Astrocyte of the cerebellum (primary cell): ENCODE results near the gene RBM15.
A peak's percentile ranks its signal among the peaks of the same experiment; 100 is the strongest.

Experiments used
- DNase-seq: peaks from one replicate; pipeline ENCODE4 v3.0.0-alpha.2; 2011; ENCODE audit warnings: low read depth
- H3K4me3 ChIP-seq: 2 replicates; pipeline ENCODE4 v1.5.1; 2011; ENCODE audit warnings: mild to moderate bottlenecking, low read depth, low read length, moderate library complexity
- in situ Hi-C: cut with HindIII; loops from 2 replicates; pipeline ENCODE4 v1.10.0; 2017; ENCODE audit warnings: low sequenced_read_pairs
- TF ChIP-seq, protein P1 (sequence below): IDR thresholded peaks from 2 replicates; pipeline ENCODE4 v1.5.1; 2012; ENCODE audit warnings: low read length, low read depth, moderate library complexity, mild to moderate bottlenecking; ENCODE audit errors: missing control alignments

The RBM15 gene

DNA sequence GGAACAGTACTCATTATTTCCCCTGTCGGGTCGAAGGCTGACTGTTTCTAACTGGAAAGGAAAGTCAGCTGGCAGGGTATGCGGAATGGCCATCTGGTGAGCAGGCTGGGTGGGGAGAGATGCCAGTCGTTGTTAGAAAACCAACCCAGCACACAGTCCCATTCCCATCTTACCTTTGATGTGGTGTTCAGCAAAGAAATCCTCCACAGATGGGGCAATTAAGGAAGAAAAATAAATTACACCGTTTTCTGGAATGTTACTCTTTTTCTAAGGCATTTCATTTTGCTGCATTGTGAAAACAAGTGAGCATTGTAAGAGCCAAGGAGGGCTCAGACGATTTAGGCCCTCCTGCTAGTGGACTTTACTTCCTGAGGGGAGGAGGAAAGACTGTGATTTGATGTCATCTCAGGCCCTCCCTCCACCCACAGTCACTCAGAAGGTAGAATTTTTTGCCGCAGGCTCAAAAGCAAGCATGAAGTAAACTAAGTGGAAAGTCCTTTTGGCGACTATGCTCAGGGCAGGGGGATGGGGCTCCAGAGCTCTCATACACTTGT lies 51.6 kb downstream of the RBM15 start, which contains the start of gene SLC16A4:
Gene SLC16A4, minus strand, starts transcription at position 335 of the 554 bp plus-strand sequence. CDS start 1,703 bp downstream, outside the sequence.
- DNase-seq = peak; percentile 64
- TF ChIP-seq, protein P1, sequence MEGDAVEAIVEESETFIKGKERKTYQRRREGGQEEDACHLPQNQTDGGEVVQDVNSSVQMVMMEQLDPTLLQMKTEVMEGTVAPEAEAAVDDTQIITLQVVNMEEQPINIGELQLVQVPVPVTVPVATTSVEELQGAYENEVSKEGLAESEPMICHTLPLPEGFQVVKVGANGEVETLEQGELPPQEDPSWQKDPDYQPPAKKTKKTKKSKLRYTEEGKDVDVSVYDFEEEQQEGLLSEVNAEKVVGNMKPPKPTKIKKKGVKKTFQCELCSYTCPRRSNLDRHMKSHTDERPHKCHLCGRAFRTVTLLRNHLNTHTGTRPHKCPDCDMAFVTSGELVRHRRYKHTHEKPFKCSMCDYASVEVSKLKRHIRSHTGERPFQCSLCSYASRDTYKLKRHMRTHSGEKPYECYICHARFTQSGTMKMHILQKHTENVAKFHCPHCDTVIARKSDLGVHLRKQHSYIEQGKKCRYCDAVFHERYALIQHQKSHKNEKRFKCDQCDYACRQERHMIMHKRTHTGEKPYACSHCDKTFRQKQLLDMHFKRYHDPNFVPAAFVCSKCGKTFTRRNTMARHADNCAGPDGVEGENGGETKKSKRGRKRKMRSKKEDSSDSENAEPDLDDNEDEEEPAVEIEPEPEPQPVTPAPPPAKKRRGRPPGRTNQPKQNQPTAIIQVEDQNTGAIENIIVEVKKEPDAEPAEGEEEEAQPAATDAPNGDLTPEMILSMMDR = no peak
- peak within 1 kb of the TSS; percentile 31 for H3K4me3 ChIP-seq
- in situ Hi-C loops = no loop called here

DNA sequence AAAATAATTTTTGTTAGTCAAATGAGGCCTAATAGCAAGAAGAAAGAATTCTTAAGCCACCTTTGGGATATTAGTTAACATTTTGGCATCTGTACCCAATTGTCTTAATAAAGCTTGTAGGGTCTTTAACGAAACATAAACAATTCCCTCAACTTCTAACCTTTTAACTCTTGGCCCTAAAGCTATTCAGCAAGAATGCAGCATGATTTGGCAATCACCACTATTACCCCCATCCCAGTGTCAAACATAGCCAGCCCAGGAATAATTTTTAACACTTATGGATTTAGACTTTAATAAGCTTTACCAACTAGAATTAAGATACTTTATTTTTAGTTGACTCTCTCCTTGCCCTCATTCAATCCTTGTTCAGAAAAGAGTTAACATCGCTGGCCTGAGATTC lies 54.1 kb downstream of the RBM15 start:
- no peak overlapping the region for H3K4me3 ChIP-seq
- in situ Hi-C loops = no loop called here
- TF ChIP-seq, protein P1 = no peak
- no peak for DNase-seq

GRCh38 chr1:110393691-110394492 lies 54.7 kb downstream of the RBM15 start:
- peak; percentile 50 for DNase-seq
- H3K4me3 ChIP-seq = no peak overlapping the region
- TF ChIP-seq, protein P1 = no peak
- in situ Hi-C loops = no loop called here

GRCh38 chr1:110394493-110394820 lies 55.3 kb downstream of the RBM15 start:
- no peak overlapping the region for H3K4me3 ChIP-seq
- DNase-seq = no peak
- TF ChIP-seq, protein P1 = no peak
- in situ Hi-C loops = no loop called here
